Renal cortical epithelial cell (primary cell): ENCODE measurements around the gene RPL7A. TPM values are rescaled to one million over a fixed set of nuclear protein-coding genes. Genes with fewer than 3 reads are reported as not detected.
"Not testable (repeated sequence)": the region's sequence is repeated elsewhere in the genome, so short reads cannot be mapped to it uniquely, and the experiment has no call there.

Experiments
- DNase-seq: peaks from one replicate; pipeline ENCODE4 v3.0.0-alpha.2; 2011; ENCODE audit warnings: low read depth
- total RNA-seq: library from RNA; depleted of rRNA; stranded (reverse); fragments of >200 nt; gene quantifications from 2 replicates; pipeline ENCODE4 v1.2.3, GENCODE V29; 2014

The RPL7A gene
- total RNA-seq, 1 donor from 2014 or later = 1,360 TPM

DNA sequence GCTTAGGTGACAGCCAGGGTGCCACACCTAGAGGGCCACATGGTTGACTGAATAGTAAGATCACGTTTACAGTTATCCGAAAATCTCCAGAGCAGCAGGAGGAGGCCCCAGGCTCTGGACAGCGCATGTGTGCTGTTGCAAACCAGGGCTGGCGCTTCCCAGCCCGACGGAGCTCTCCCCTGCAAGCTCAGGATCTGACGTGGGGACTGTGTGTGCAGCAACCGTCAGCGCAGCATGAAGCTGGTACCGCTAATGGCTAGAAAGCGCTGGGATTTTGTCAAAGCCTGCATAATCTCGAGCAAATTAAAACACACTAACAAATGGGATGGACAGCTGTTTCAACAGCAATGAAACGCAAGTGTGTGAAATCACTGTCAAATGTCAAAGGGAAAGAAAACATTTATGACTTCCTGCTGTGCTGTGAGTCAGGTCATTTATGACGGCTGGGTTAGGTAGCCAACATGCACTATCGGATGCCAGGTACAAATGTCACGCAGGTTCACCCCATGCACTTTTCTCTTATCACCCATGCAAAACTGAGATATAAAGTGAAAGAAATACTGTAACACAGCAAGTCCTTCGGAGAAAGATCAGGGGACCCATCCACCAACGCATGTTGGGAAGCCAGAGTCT, 20.3 kb downstream of the RPL7A start:
- peak; percentile 51 for DNase-seq

DNA sequence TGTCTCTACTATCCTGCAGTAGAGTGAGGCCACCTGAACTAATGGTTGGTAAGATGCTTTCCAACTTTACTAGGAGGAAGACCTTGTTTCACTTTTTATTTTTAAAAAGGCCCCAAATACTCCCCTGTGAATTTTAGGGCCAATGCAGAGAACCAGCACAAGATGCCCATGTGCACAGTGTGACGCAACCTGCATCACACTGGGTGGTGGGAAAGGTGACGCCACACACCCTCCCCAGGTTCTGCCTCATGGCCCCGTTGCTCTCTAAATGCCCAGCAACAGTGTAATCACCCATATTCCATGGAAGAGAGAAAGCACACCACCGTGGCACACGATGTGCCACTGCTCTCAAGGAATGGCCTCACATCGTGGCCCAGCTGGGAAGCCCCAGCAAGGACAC, 21.4 kb downstream of the RPL7A start:
- no peak for DNase-seq

- DNase-seq = no peak
Observed at GRCh38 chr9:133369933-133370332, 21.9 kb downstream of the RPL7A start.

DNA sequence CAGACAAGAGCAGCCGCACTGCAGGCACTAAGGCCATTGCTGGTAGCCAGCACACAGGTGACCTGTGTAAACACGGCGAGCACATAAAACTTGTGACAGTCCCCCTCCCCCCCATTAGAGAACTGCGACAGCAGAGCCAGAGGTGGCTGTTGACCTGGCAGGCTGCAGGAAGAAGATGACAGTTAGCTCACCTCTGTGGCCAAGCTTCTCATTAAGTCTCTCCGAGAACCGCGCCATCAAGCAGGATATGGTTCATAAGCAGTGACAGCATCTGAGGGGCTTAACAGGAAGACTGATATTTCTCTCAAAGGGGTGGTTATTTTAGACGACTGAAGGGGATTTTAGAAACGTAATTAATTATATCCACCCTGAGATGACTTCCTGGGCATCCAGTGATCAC, 22.7 kb downstream of the RPL7A start:
- DNase-seq = no peak

GRCh38 chr9:133371261-133371711, 23.3 kb downstream of the RPL7A start:
- no peak for DNase-seq

DNA sequence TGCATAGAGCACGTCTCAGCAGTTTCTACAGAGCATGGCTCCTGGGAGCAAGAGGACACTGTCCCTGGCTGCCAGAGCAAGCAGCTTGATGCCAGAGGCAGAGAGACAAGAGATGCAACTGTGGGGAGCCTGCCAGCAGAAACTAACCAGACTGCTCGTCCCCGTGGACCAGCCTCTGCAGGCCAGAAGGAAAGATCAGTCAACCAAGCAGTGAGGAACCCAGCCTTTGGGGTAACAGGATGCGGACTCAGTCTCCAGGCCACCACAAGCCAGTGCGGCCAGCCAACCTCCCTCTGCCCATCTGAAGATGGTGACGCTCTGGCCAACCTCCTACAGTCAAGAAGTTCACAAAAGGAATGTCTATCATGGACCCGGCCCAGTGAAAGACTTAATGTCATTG, 24.1 kb downstream of the RPL7A start:
- no peak for DNase-seq

- DNase-seq = peak; percentile 77
Observed at GRCh38 chr9:133374612-133375115, 26.6 kb downstream of the RPL7A start.

- peak; percentile 39 for DNase-seq
Observed at GRCh38 chr9:133375116-133375723, 27.2 kb downstream of the RPL7A start.

- peak; percentile 80 for DNase-seq
Observed at GRCh38 chr9:133375724-133376654, 28.0 kb downstream of the RPL7A start, which contains the start of the genes STKLD1 and SURF4. Gene STKLD1, plus strand, starts transcription at chr9:133376366. Its CDS starts 108 bp downstream, at chr9:133376474. Gene SURF4, minus strand, starts transcription at chr9:133376060. Its CDS starts 91 bp downstream, at chr9:133375969.

GRCh38 chr9:133377280-133377679, 29.3 kb downstream of the RPL7A start:
- not testable (repeated sequence) for DNase-seq

DNA sequence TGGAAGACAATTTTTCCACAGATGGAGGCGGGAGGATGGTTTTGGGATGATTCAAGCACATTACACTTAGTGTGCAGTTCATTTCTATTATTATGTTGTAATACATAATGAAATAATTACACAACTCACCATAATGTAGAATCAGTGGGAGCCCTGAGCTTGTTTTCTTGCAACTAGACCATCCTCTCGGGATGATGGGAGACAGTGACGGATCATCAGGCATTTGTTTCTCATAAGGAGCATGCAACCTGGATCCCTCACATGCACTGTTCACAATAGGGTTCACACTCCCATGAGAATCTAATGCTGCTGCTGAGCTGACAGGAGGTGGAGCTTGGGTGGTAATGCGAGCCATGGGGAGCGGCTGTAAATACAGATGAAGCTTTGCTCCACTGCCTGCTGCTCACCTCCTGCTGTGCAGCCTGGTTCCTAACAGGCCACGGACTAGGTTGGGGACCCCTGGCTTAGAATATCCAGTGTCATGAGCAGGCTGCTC, 29.8 kb downstream of the RPL7A start:
- DNase-seq = no peak

- no peak for DNase-seq
Observed at GRCh38 chr9:133378408-133378962, 30.5 kb downstream of the RPL7A start.

- no peak for DNase-seq
Observed at GRCh38 chr9:133379153-133380086, 31.4 kb downstream of the RPL7A start.

- DNase-seq = no peak
Observed at GRCh38 chr9:133380734-133381133, 32.7 kb downstream of the RPL7A start.

DNA sequence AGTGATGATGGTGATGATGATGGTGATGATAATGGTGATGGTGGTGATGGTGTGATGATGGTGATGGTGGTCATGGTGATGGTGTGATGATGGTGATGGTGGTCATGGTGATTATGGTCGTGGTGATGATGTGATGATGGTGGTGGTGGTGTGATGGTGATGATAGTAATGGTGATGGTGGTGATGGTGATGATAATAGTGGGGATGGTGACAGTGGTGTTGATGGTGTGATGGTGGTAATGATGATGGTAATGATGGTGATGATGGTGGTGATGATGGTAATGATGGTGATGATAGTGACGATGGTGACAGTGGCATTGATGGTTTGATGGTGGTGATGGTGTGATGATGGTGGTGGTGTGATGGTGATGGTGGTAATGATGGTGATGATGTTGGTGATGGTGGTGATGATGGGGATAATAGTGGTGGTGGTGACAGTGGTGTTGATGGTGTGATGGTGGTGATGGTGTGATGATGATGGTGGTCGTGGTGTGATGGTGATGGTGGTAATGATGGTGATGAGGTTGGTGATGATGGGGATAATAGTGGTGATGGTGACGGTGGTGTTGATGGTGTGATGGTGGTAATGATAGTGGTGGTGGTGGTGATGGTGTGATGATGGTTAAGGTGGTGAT, 34.6 kb downstream of the RPL7A start:
- DNase-seq = no peak

- DNase-seq = no peak
Observed at GRCh38 chr9:133383438-133383837, 35.4 kb downstream of the RPL7A start.

- no peak for DNase-seq
Observed at GRCh38 chr9:133384736-133385321, 36.8 kb downstream of the RPL7A start.

GRCh38 chr9:133385452-133385851, 37.4 kb downstream of the RPL7A start:
- DNase-seq = no peak

- DNase-seq = no peak
Observed at GRCh38 chr9:133386338-133386737, 38.3 kb downstream of the RPL7A start.

GRCh38 chr9:133387680-133388079, 39.7 kb downstream of the RPL7A start:
- DNase-seq = peak; percentile 43
